NCI-H1694 (cell line): ENCODE results near the gene IER2.
"Not testable (repeated sequence)": the region's sequence is repeated elsewhere in the genome, so short reads cannot be mapped to it uniquely, and the experiment has no call there.

ENCODE experiments used
- DNase-seq: peaks from one replicate; lab custom pipeline; 2025; lab: John Stamatoyannopoulos, UW

The IER2 gene

DNA sequence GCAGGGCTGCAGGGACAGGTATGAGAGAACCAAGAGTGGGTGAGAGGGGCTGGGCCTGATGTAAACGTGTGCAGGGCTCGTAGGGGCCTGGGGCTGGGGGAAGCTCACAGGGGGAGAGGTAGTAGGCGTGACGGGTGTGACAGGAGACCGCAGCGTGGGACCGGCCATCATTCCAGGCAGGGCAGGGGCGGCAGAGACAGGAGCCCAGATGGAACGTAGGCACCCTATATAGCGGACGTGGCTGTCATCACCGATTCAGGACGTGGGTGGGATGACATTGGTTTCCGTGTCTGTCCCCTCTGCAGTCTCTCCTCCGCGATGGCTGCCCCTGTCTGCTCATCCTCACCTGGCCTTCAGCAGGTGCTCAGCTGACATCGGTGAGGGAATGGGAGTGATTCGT, 48.4 kb downstream of the IER2 start:
- no peak for DNase-seq

GRCh38 chr19:13202112-13202511, 51.9 kb downstream of the IER2 start:
- not testable (repeated sequence) for DNase-seq
